H1 (cell line): ENCODE results near the gene OGT. TPM values are rescaled to one million over a fixed set of nuclear protein-coding genes. Genes with fewer than 3 reads are reported as not detected.

Experiments
- BCL11A ChIP-seq, 2 experiments: IDR thresholded peaks; one replicate each; pipeline ENCODE4 v1.6.1; 2011; ENCODE audit warnings: low read depth in 2 of 2, low read length in 2 of 2, mild to moderate bottlenecking in 2 of 2
- BRCA1 ChIP-seq: IDR thresholded peaks from 2 replicates; pipeline ENCODE4 v1.6.1; 2012; ENCODE audit warnings: low read depth, low read length, improper control_type of control experiment
- JUND ChIP-seq: IDR thresholded peaks from 2 replicates; pipeline ENCODE4 v1.6.1; 2011; ENCODE audit warnings: mild to moderate bottlenecking, improper control_type of control experiment, low read length
- POLR2AphosphoS5 ChIP-seq: IDR thresholded peaks from 2 replicates; pipeline ENCODE4 v1.6.1; 2011; ENCODE audit warnings: low read depth, low read length
- SAP30 ChIP-seq: fragments of 300-600 bp; sonication (generic); IDR thresholded peaks from 2 replicates; pipeline ENCODE4 v1.7.1; 2012; ENCODE audit warnings: low read length, moderate library complexity, mild to moderate bottlenecking, inconsistent platforms; ENCODE audit not compliant: insufficient read depth, insufficient replicate concordance
- SP2 ChIP-seq: IDR thresholded peaks from 2 replicates; pipeline ENCODE4 v1.6.1; 2012; ENCODE audit warnings: mild to moderate bottlenecking, low read length, inconsistent platforms
- TBP ChIP-seq: IDR thresholded peaks from 2 replicates; pipeline ENCODE4 v1.6.1; 2011; ENCODE audit warnings: low read depth, low read length, improper control_type of control experiment
- YY1 ChIP-seq: IDR thresholded peaks from 2 replicates; pipeline ENCODE4 v1.6.1; 2011; ENCODE audit warnings: low read depth, mild to moderate bottlenecking, low read length
- polyA plus RNA-seq, 7 experiments: library from polyadenylated mRNA; depleted of rRNA in 3 of 7; stranded (reverse) in 5 of 7; unstranded in 2 of 7; fragments of >200 nt in 5 of 7; fragments of 200-250 nt in 2 of 7; gene quantifications; 1 replicate in 5 of 7; 2 replicates in 1 of 7; 4 replicates in 1 of 7; pipeline versions ENCODE4 v1.2.1 to v1.2.3, GENCODE V29; 2011 to 2013; ENCODE audit warnings: missing spikeins in 2 of 7, mixed read lengths in 2 of 7
- total RNA-seq: library from RNA; stranded (reverse); fragmentation: NEBNext Ultra II Directional; extraction: Animal tissue kit (Norgen Biotek cat#: 25700); gene quantifications from 2 replicates; pipeline ENCODE4 v1.2.1, GENCODE V29; 2021
- TF ChIP-seq, protein P1 (sequence below): fragments of 300-600 bp; sonication (generic); IDR thresholded peaks from 2 replicates; pipeline ENCODE4 v1.7.1; 2012; ENCODE audit warnings: low read length, moderate library complexity, mild to moderate bottlenecking, inconsistent platforms; ENCODE audit not compliant: insufficient replicate concordance
- TF ChIP-seq, protein P2 (sequence below): IDR thresholded peaks from 2 replicates; pipeline ENCODE4 v1.6.1; 2012; ENCODE audit warnings: low read length, inconsistent platforms

OGT gene
- total and polyA plus RNA-seq, 2 of the 8 experiments (the other 6 are each of a cell fraction or from before 2014, with no cell fraction given), result 130 to 169 TPM

DNA sequence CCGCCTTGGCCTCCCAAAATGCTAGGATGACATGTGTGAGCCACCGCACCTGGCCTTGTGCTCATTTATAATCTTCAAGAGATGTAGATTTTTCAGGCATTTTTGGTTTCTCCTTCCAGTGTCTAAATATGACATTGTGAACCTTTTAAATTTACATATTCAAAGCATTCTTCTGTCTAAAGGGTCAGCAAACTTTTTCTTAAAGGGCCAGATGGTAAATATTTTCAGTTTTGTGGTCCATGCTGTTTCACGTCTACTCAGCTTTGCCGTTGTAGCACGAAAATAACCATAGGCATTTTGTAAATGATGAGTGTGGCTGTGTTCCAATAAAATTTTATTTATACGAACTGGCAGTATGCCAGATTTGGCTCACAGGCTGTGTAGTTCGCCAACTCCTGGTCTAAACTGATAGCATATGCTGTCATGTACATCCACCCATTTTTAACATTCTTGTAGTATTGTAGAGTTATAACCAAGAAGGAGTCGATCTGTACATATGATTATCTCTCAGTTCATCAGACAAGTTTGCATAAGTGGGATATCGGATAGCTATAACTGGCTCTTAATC is 32.7 kb downstream of the OGT start (continued):
- TF ChIP-seq, protein P1, sequence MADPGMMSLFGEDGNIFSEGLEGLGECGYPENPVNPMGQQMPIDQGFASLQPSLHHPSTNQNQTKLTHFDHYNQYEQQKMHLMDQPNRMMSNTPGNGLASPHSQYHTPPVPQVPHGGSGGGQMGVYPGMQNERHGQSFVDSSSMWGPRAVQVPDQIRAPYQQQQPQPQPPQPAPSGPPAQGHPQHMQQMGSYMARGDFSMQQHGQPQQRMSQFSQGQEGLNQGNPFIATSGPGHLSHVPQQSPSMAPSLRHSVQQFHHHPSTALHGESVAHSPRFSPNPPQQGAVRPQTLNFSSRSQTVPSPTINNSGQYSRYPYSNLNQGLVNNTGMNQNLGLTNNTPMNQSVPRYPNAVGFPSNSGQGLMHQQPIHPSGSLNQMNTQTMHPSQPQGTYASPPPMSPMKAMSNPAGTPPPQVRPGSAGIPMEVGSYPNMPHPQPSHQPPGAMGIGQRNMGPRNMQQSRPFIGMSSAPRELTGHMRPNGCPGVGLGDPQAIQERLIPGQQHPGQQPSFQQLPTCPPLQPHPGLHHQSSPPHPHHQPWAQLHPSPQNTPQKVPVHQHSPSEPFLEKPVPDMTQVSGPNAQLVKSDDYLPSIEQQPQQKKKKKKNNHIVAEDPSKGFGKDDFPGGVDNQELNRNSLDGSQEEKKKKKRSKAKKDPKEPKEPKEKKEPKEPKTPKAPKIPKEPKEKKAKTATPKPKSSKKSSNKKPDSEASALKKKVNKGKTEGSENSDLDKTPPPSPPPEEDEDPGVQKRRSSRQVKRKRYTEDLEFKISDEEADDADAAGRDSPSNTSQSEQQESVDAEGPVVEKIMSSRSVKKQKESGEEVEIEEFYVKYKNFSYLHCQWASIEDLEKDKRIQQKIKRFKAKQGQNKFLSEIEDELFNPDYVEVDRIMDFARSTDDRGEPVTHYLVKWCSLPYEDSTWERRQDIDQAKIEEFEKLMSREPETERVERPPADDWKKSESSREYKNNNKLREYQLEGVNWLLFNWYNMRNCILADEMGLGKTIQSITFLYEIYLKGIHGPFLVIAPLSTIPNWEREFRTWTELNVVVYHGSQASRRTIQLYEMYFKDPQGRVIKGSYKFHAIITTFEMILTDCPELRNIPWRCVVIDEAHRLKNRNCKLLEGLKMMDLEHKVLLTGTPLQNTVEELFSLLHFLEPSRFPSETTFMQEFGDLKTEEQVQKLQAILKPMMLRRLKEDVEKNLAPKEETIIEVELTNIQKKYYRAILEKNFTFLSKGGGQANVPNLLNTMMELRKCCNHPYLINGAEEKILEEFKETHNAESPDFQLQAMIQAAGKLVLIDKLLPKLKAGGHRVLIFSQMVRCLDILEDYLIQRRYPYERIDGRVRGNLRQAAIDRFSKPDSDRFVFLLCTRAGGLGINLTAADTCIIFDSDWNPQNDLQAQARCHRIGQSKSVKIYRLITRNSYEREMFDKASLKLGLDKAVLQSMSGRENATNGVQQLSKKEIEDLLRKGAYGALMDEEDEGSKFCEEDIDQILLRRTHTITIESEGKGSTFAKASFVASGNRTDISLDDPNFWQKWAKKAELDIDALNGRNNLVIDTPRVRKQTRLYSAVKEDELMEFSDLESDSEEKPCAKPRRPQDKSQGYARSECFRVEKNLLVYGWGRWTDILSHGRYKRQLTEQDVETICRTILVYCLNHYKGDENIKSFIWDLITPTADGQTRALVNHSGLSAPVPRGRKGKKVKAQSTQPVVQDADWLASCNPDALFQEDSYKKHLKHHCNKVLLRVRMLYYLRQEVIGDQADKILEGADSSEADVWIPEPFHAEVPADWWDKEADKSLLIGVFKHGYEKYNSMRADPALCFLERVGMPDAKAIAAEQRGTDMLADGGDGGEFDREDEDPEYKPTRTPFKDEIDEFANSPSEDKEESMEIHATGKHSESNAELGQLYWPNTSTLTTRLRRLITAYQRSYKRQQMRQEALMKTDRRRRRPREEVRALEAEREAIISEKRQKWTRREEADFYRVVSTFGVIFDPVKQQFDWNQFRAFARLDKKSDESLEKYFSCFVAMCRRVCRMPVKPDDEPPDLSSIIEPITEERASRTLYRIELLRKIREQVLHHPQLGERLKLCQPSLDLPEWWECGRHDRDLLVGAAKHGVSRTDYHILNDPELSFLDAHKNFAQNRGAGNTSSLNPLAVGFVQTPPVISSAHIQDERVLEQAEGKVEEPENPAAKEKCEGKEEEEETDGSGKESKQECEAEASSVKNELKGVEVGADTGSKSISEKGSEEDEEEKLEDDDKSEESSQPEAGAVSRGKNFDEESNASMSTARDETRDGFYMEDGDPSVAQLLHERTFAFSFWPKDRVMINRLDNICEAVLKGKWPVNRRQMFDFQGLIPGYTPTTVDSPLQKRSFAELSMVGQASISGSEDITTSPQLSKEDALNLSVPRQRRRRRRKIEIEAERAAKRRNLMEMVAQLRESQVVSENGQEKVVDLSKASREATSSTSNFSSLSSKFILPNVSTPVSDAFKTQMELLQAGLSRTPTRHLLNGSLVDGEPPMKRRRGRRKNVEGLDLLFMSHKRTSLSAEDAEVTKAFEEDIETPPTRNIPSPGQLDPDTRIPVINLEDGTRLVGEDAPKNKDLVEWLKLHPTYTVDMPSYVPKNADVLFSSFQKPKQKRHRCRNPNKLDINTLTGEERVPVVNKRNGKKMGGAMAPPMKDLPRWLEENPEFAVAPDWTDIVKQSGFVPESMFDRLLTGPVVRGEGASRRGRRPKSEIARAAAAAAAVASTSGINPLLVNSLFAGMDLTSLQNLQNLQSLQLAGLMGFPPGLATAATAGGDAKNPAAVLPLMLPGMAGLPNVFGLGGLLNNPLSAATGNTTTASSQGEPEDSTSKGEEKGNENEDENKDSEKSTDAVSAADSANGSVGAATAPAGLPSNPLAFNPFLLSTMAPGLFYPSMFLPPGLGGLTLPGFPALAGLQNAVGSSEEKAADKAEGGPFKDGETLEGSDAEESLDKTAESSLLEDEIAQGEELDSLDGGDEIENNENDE, result no peak
- TF ChIP-seq TBP (no peak), BRCA1 (no peak), SP2 (no peak), SAP30 (no peak), JUND (no peak), POLR2AphosphoS5 (no peak), YY1 (no peak), BCL11A (IDR thresholded peaks at IDR 0.05; ENCODE audit: low read depth in 2 of 2, low read length in 2 of 2) (no peak)
- TF ChIP-seq, protein P2, sequence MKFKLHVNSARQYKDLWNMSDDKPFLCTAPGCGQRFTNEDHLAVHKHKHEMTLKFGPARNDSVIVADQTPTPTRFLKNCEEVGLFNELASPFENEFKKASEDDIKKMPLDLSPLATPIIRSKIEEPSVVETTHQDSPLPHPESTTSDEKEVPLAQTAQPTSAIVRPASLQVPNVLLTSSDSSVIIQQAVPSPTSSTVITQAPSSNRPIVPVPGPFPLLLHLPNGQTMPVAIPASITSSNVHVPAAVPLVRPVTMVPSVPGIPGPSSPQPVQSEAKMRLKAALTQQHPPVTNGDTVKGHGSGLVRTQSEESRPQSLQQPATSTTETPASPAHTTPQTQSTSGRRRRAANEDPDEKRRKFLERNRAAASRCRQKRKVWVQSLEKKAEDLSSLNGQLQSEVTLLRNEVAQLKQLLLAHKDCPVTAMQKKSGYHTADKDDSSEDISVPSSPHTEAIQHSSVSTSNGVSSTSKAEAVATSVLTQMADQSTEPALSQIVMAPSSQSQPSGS, result no peak
